Heart left ventricle (tissue), 16 donors: ENCODE measurements around the gene CKLF. TPM values are rescaled to one million over a fixed set of nuclear protein-coding genes. Genes with fewer than 3 reads are reported as not detected.

Experiments used
- ATAC-seq, 4 donors: fragments of 200-7000 bp; cut with Tn5 transposase; one replicate each; pipeline ENCODE4 v1.9.1; 2020 to 2022; ENCODE audit warnings: moderate library complexity in 4 of 4, mild to moderate bottlenecking in 3 of 4, moderate number of reproducible peaks in 1 of 4
- DNase-seq, 5 donors: peaks; one replicate each; pipeline ENCODE4 v3.0.0-alpha.2; 2020
- H3K27ac ChIP-seq, 12 donors: fragments of 200-600 bp; sonication (generic) in 4 of 12; one replicate each; pipeline versions ENCODE4 v1.5.0 to v1.8.0; 2016 to 2022; ENCODE audit warnings: mild to moderate bottlenecking in 2 of 12
- H3K27me3 ChIP-seq, 9 donors: fragments of 200-600 bp; sonication (generic) in 2 of 9; one replicate each; pipeline versions ENCODE4 v1.5.1 to v1.8.0; 2016 to 2022; ENCODE audit warnings: mild to moderate bottlenecking in 3 of 9
- H3K36me3 ChIP-seq, 9 donors: fragments of 200-600 bp; sonication (generic) in 2 of 9; one replicate each; pipeline versions ENCODE4 v1.5.0 to v1.8.0; 2018 to 2022; ENCODE audit warnings: mild to moderate bottlenecking in 2 of 9
- H3K4me1 ChIP-seq, 12 donors: fragments of 200-600 bp; sonication (generic) in 4 of 12; one replicate each; pipeline versions ENCODE4 v1.5.0 to v1.8.0; 2016 to 2022; ENCODE audit warnings: mild to moderate bottlenecking in 3 of 12
- H3K4me3 ChIP-seq, 12 donors: fragments of 200-600 bp; sonication (generic) in 4 of 12; one replicate each; pipeline versions ENCODE4 v1.5.0 to v1.8.0; 2017 to 2022; ENCODE audit warnings: mild to moderate bottlenecking in 9 of 12, moderate library complexity in 4 of 12
- H3K9me3 ChIP-seq, 12 donors: fragments of 200-600 bp; sonication (generic) in 4 of 12; one replicate each; pipeline versions ENCODE4 v1.5.0 to v1.8.0; 2016 to 2022; ENCODE audit warnings: mild to moderate bottlenecking in 1 of 12
- CTCF ChIP-seq, 12 donors: fragments of 200-600 bp; sonication (generic) in 4 of 12; IDR thresholded peaks; one replicate each; pipeline versions ENCODE4 v1.5.0 to v1.8.0; 2018 to 2022; ENCODE audit warnings: antibody characterized with exemption in 12 of 12, mild to moderate bottlenecking in 5 of 12
- POLR2A ChIP-seq, 2 donors: fragments of 450-650 bp; IDR thresholded peaks; one replicate each; pipeline ENCODE4 v1.6.1; 2017; ENCODE audit warnings: antibody characterized with exemption in 2 of 2, mild to moderate bottlenecking in 2 of 2, moderate library complexity in 2 of 2
- WGBS, 4 donors: extraction: QIAGEN DNeasy Blood & Tissue Kit in 2 of 4; methylation state at CpG; one replicate each; pipeline versions ENCODE4 v1.1.5 to v1.1.7; 2013 to 2018; 5-methylcytosine and 5-hydroxymethylcytosine counted together
- intact Hi-C, 10 donors: fragments of 100-400 bp; cut with DNase I; formaldehyde crosslinking; loops; one replicate each; pipeline versions ENCODE4 v1.11.1 to v1.14.2; 2022
- polyA plus RNA-seq, 2 donors: library from polyadenylated mRNA; stranded (reverse); fragments of 200-250 nt; gene quantifications; one replicate each; pipeline ENCODE4 v1.2.3, GENCODE V29; 2013
- total RNA-seq, 9 donors: library from RNA; depleted of rRNA in 2 of 9; stranded (reverse); fragments of >200 nt in 2 of 9; fragmentation: NEBNext Ultra II Directional in 3 of 9; extraction: Animal tissue kit (Norgen Biotek cat#: 25700) in 3 of 9; gene quantifications; one replicate each; pipeline versions ENCODE4 v1.1.0 to v1.2.4, GENCODE V29; 2016 to 2023
- donor health status: ischemic (EF 13 %, LVEDD 7.1; RV severe dilation, severe dysfunction).
- donor health status: healthy with polysubstance abuse.
- donor health status: DM: no; HTN: yes; CAD: no.
- donor health status: DM: no; HTN: no; CAD: no.
- donor health status: ischemic (EF 25% LVEDD 6.9; RV normal size, moderate dysfunction).
- donor health status: ischemic (EF 25% LVEDD 5.7; RV mildly dilated, moderate dysfunction).
- donor health status: healthy.
- donor health status: DM: yes; HTN: yes; CAD: no.
- donor health status: ischemic (EF 35%, LVEDD 5.7; RV mildly dilated, moderate dysfunction).
- donor health status: nonischemic (EF 11% LVEDD 7.7; RV severe dilation, severe dysfunction).
- donor health status: DM: yes; HTN: yes; CAD: no.
- donor health status: PGD.
- donor health status: ischemic (EF 29% LVEDD 5.4; RV normal size, mild dysfunction).
- donor health status: nonischemic (EF 23%, LVEDD 6.1; RV moderate dilation, normal function).

Gene CKLF
- total and polyA plus RNA-seq, 11 donors = 4.1 to 28.9 (median 6.4) TPM

- ATAC-seq (no peak), DNase-seq (no peak)
- Histone ChIP-seq H3K9me3 (no peaks in the 10 kb centered on the region), H3K4me3 (no peak overlapping the region), H3K27me3 (no peaks in the 10 kb centered on the region), H3K4me1 (peaks cover 0 to 11% (median 0%) of the 10 kb centered on the region in 12 donors), H3K27ac (no peak overlapping the region), H3K36me3 (peaks cover 0 to 34% (median 15%) of the 10 kb centered on the region in 9 donors)
- 98 to 100% (median 99%) methylated on average over 1 of the region's 1 CpG for WGBS, 4 donors
- TF ChIP-seq CTCF (IDR thresholded peaks at IDR 0.05) (no peak), POLR2A (IDR thresholded peaks at IDR 0.05) (no peak)
- intact Hi-C loops = no loop called here
Measured at GRCh38 chr16:66569131-66569530, 16.8 kb downstream of the CKLF start.

DNA sequence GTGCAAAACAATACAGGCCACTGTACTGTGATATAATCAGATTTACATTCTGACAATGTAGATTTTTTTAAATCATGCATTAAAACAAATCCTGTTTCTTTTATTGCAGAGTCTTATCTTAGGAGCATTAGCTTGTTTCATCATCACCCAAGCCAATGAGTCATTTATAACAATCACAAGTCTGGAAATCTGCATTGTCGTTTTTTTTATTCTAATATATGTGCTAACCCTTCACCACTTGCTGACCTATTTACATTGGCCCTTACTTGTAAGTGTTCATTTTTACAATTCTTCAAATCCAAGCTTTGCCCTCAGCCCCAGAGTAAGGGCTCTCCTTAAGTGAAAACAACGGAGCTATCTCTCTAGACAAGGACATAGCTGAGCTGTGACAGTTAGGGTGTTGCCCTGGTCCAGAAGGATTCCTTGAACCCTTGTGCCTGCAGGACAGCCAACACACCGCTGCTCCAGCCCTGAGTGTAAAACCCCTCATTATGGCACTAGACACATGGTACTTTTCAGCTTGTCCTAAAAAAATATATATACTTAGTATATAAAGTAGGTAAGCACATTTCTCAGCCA lies 17.5 kb downstream of the CKLF start:
- H3K4me3 ChIP-seq = no peak overlapping the region
- peaks cover 0 to 26% (median 11%) of the 10 kb centered on the region in 9 donors for H3K36me3 ChIP-seq
- no peaks in the 10 kb centered on the region for H3K9me3 ChIP-seq
- DNase-seq (no peak), ATAC-seq (peak in 2 of 4 donors; percentile 53 to 57)
- TF ChIP-seq POLR2A (IDR thresholded peaks at IDR 0.05) = no peak
- TF ChIP-seq CTCF (IDR thresholded peaks at IDR 0.05) = no peak
- intact Hi-C loops = no loop called here
- H3K4me1 ChIP-seq = peaks cover 0 to 11% (median 0%) of the 10 kb centered on the region in 12 donors
- no peaks in the 10 kb centered on the region for H3K27me3 ChIP-seq
- WGBS, 4 donors = 72 to 78% (median 73%) methylated on average over 3 of the region's 3 CpGs
- H3K27ac ChIP-seq = no peak overlapping the region

DNA sequence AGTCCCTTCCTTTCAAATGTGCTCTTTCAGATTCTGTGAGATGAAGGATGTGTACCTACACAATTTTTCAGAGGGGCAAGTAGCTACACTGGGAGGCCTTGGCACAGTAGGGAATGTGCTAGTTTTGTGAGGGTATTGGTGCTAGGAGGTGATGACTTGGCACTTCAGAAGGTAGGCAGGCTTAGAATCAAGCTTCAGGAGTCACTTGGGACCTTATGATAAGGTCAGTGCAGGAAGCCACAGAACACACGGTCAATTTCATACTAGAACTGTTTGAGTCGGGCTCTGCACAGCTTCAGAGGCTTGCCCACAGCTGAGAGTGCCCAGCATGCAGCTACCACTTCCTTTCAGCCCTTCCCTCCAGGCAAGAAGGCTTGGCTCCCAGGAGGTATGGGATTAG lies 20.0 kb downstream of the CKLF start:
- Histone ChIP-seq H3K9me3 (no peaks in the 10 kb centered on the region), H3K36me3 (peaks cover 0 to 2% (median 0%) of the 10 kb centered on the region in 9 donors), H3K27me3 (peaks cover 0 to under 1% (median 0%) of the 10 kb centered on the region in 9 donors), H3K4me3 (no peak overlapping the region), H3K4me1 (peaks cover 0 to 21% (median 0%) of the 10 kb centered on the region in 12 donors), H3K27ac (no peak overlapping the region)
- intact Hi-C loops = no loop called here
- TF ChIP-seq POLR2A (IDR thresholded peaks at IDR 0.05) (no peak), CTCF (IDR thresholded peaks at IDR 0.05) (no peak)
- no peak for DNase-seq
- 42 to 63% (median 54%) methylated on average over 2 of the region's 2 CpGs for WGBS, 4 donors
- ATAC-seq = no peak

DNA sequence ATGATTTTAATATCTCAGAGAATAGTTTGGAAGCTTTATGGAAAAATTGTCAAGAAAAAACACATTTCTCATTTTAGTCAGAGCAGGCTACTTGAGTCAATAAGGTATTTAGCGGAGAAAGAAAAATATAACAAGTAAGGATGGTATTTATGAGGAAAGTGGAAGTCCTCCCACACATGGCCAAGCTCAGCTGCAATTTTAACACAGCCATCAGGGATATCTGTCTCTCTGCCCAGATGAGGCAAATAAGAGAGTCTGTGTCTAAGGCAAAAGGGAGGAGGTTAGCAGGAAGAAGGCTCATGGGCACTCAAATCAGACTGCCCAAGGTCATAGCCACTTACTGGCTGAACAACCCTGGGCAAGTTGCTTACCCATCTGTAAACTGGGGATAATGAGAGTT lies 21.7 kb downstream of the CKLF start:
- ATAC-seq = no peak
- Histone ChIP-seq H3K36me3 (no peaks in the 10 kb centered on the region), H3K27me3 (peaks cover 0 to 18% (median 12%) of the 10 kb centered on the region in 9 donors), H3K9me3 (no peaks in the 10 kb centered on the region), H3K27ac (no peak overlapping the region), H3K4me3 (no peak overlapping the region), H3K4me1 (peaks cover 0 to 38% (median 12%) of the 10 kb centered on the region in 12 donors)
- WGBS, 4 donors = 84 to 90% (median 87%) methylated on average over 1 of the region's 1 CpG
- TF ChIP-seq CTCF (IDR thresholded peaks at IDR 0.05) (no peak), POLR2A (IDR thresholded peaks at IDR 0.05) (no peak)
- DNase-seq = no peak
- intact Hi-C loops = no loop called here
